Tibial nerve (tissue), 4 donors: ENCODE data around the gene ENTPD3.

Experiments
- CTCF ChIP-seq, 5 experiments: fragments of 200-600 bp in 3 of 5; fragments of 450-650 bp in 2 of 5; sonication (generic) in 3 of 5; IDR thresholded peaks; one replicate each; pipeline ENCODE4 v1.5.1; 2016 to 2019; ENCODE audit warnings: antibody characterized with exemption in 5 of 5, mild to moderate bottlenecking in 3 of 5, moderate library complexity in 2 of 5
- EP300 ChIP-seq, 2 donors: sonication (generic); formaldehyde crosslinking; IDR thresholded peaks; one replicate each; pipeline ENCODE4 v1.6.1; 2017; ENCODE audit warnings: antibody characterized with exemption in 2 of 2, mild to moderate bottlenecking in 1 of 2

GRCh38 chr3:40422861-40423260 is 35.9 kb downstream of the ENTPD3 start:
- TF ChIP-seq CTCF (IDR thresholded peaks at IDR 0.05) (no peak), EP300 (IDR thresholded peaks at IDR 0.05) (no peak)
